Measurements from ENCODE around the gene ACACB.

The ACACB gene

GRCh38 chr12:109179927-109180326 is 63.5 kb downstream of the ACACB start:
- DNase-seq: no peak

GRCh38 chr12:109182041-109182839 is 65.9 kb downstream of the ACACB start:
- DNase-seq: no peak

GRCh38 chr12:109185441-109185840 is 69.1 kb downstream of the ACACB start:
- no peak for DNase-seq

- DNase-seq: no peak
These were observed 70.7 kb downstream of the ACACB start for GRCh38 chr12:109186993-109187653.

GRCh38 chr12:109188108-109188712 is 71.8 kb downstream of the ACACB start:
- no peak for DNase-seq

- no peak for DNase-seq
These were observed 72.9 kb downstream of the ACACB start for GRCh38 chr12:109189291-109189690.

- DNase-seq: no peak
These were observed 75.3 kb downstream of the ACACB start for GRCh38 chr12:109191621-109192250.

GRCh38 chr12:109192358-109192757 is 76.0 kb downstream of the ACACB start:
- no peak for DNase-seq

GRCh38 chr12:109193896-109194295 is 77.5 kb downstream of the ACACB start:
- no peak for DNase-seq

- no peak for DNase-seq
These were observed 79.9 kb downstream of the ACACB start for GRCh38 chr12:109196332-109196731.

GRCh38 chr12:109197327-109197726 is 80.9 kb downstream of the ACACB start:
- DNase-seq: no peak

- DNase-seq: no peak
These were observed 82.9 kb downstream of the ACACB start for GRCh38 chr12:109199324-109199723.

- DNase-seq: no peak
These were observed 84.6 kb downstream of the ACACB start for GRCh38 chr12:109200825-109201495.

GRCh38 chr12:109201496-109201885 is 85.1 kb downstream of the ACACB start:
- no peak for DNase-seq

GRCh38 chr12:109202770-109203169 is 86.4 kb downstream of the ACACB start:
- DNase-seq: no peak

- no peak for DNase-seq
These were observed 87.1 kb downstream of the ACACB start for GRCh38 chr12:109203480-109203879.

- DNase-seq: no peak
These were observed 92.7 kb downstream of the ACACB start for GRCh38 chr12:109209082-109209481.

- DNase-seq: no peak
These were observed 96.2 kb downstream of the ACACB start for GRCh38 chr12:109212460-109213115.

- no peak for DNase-seq
These were observed 97.7 kb downstream of the ACACB start for GRCh38 chr12:109214131-109214530.

GRCh38 chr12:109218996-109219395 is 102.6 kb downstream of the ACACB start:
- DNase-seq: no peak

GRCh38 chr12:109219938-109220337 is 103.6 kb downstream of the ACACB start:
- no peak for DNase-seq

- DNase-seq: no peak
These were observed 105.0 kb downstream of the ACACB start for GRCh38 chr12:109221277-109221931.

Measured in AML-193 (cell line).